HEK293 (cell line): ENCODE results near the gene ASMTL.

Experiments used
- MEIS1 ChIP-seq: sonication (generic); formaldehyde crosslinking; IDR thresholded peaks from 2 replicates; pipeline ENCODE4 v1.8.1; 2022; ENCODE audit warnings: missing genetic modification reagents, mild to moderate bottlenecking, borderline replicate concordance
- ZBTB1 ChIP-seq: fragments of 450-650 bp; formaldehyde crosslinking; IDR thresholded peaks from 2 replicates; pipeline ENCODE4 v1.5.1; 2016; ENCODE audit warnings: missing biosample characterization, missing genetic modification characterization
- ZBTB21 ChIP-seq: fragments of 450-650 bp; formaldehyde crosslinking; IDR thresholded peaks from 2 replicates; pipeline ENCODE4 v1.5.1; 2017; ENCODE audit warnings: missing biosample characterization, missing genetic modification characterization
- ZNF138 ChIP-seq: fragments of 450-650 bp; formaldehyde crosslinking; IDR thresholded peaks from 2 replicates; pipeline ENCODE4 v1.5.1; 2016; ENCODE audit warnings: missing biosample characterization, missing genetic modification characterization, borderline replicate concordance
- ZNF223 ChIP-seq: fragments of 450-650 bp; formaldehyde crosslinking; IDR thresholded peaks from 2 replicates; pipeline ENCODE4 v1.5.1; 2016; ENCODE audit warnings: missing biosample characterization, missing genetic modification characterization
- ZNF274 ChIP-seq, 2 experiments: fragments of 200-500 bp in 1 of 2; fragments of 450-650 bp in 1 of 2; sonication (Bioruptor generic) in 1 of 2; formaldehyde crosslinking in 1 of 2; IDR thresholded peaks; 2 replicates each; pipeline versions ENCODE4 v1.5.1 to v1.6.1; 2014 to 2016; ENCODE audit warnings: borderline replicate concordance in 1 of 2, inconsistent platforms in 1 of 2, low read length in 1 of 2, missing biosample characterization in 1 of 2, missing genetic modification characterization in 1 of 2
- ZNF704 ChIP-seq: fragments of 450-650 bp; formaldehyde crosslinking; IDR thresholded peaks from 2 replicates; pipeline ENCODE4 v1.5.1; 2016; ENCODE audit warnings: missing biosample characterization, missing genetic modification characterization
- ZSCAN16 ChIP-seq: fragments of 450-650 bp; formaldehyde crosslinking; IDR thresholded peaks from 2 replicates; pipeline ENCODE4 v1.5.1; 2016; ENCODE audit warnings: missing biosample characterization, missing genetic modification characterization
- ZSCAN30 ChIP-seq: fragments of 450-650 bp; IDR thresholded peaks from 2 replicates; pipeline ENCODE4 v1.5.1; 2018; ENCODE audit warnings: missing biosample characterization, mild to moderate bottlenecking, missing genetic modification characterization, moderate library complexity
- TF ChIP-seq, protein P1 (sequence below): fragments of 450-650 bp; formaldehyde crosslinking; IDR thresholded peaks from 2 replicates; pipeline ENCODE4 v1.5.1; 2016; ENCODE audit warnings: missing biosample characterization, missing genetic modification characterization
- TF ChIP-seq, protein P2 (sequence below): fragments of 450-650 bp; formaldehyde crosslinking; IDR thresholded peaks from 2 replicates; pipeline ENCODE4 v1.5.1; 2016; ENCODE audit warnings: missing biosample characterization, missing genetic modification characterization
- TF ChIP-seq, protein P3 (sequence below): fragments of 450-650 bp; formaldehyde crosslinking; IDR thresholded peaks from 2 replicates; pipeline ENCODE4 v1.5.1; 2016; ENCODE audit warnings: missing biosample characterization, missing genetic modification characterization

GRCh38 chrX:1492421-1493012 lies 39.8 kb upstream of the ASMTL start:
- TF ChIP-seq, protein P1, sequence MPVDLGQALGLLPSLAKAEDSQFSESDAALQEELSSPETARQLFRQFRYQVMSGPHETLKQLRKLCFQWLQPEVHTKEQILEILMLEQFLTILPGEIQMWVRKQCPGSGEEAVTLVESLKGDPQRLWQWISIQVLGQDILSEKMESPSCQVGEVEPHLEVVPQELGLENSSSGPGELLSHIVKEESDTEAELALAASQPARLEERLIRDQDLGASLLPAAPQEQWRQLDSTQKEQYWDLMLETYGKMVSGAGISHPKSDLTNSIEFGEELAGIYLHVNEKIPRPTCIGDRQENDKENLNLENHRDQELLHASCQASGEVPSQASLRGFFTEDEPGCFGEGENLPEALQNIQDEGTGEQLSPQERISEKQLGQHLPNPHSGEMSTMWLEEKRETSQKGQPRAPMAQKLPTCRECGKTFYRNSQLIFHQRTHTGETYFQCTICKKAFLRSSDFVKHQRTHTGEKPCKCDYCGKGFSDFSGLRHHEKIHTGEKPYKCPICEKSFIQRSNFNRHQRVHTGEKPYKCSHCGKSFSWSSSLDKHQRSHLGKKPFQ (tag by site-specific recombination) = no peak
- TF ChIP-seq, protein P2, sequence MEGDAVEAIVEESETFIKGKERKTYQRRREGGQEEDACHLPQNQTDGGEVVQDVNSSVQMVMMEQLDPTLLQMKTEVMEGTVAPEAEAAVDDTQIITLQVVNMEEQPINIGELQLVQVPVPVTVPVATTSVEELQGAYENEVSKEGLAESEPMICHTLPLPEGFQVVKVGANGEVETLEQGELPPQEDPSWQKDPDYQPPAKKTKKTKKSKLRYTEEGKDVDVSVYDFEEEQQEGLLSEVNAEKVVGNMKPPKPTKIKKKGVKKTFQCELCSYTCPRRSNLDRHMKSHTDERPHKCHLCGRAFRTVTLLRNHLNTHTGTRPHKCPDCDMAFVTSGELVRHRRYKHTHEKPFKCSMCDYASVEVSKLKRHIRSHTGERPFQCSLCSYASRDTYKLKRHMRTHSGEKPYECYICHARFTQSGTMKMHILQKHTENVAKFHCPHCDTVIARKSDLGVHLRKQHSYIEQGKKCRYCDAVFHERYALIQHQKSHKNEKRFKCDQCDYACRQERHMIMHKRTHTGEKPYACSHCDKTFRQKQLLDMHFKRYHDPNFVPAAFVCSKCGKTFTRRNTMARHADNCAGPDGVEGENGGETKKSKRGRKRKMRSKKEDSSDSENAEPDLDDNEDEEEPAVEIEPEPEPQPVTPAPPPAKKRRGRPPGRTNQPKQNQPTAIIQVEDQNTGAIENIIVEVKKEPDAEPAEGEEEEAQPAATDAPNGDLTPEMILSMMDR = no peak
- TF ChIP-seq ZSCAN16 (tag by site-specific recombination) (no peak), MEIS1 (CRISPR knock-in tag) (no peak), ZBTB21 (tag by site-specific recombination) (no peak), ZNF138 (no peak), ZNF704 (tag by site-specific recombination) (no peak), ZNF274 (IDR thresholded peaks at IDR 0.05; ENCODE audit: low read length) (no peak), ZNF274 (tag by site-specific recombination; IDR thresholded peaks at IDR 0.05; ENCODE audit: borderline replicate concordance) (no peak), ZBTB1 (tag by site-specific recombination) (no peak), ZSCAN30 (tag by site-specific recombination) (no peak), ZNF223 (tag by site-specific recombination) (no peak)
- TF ChIP-seq, protein P3, sequence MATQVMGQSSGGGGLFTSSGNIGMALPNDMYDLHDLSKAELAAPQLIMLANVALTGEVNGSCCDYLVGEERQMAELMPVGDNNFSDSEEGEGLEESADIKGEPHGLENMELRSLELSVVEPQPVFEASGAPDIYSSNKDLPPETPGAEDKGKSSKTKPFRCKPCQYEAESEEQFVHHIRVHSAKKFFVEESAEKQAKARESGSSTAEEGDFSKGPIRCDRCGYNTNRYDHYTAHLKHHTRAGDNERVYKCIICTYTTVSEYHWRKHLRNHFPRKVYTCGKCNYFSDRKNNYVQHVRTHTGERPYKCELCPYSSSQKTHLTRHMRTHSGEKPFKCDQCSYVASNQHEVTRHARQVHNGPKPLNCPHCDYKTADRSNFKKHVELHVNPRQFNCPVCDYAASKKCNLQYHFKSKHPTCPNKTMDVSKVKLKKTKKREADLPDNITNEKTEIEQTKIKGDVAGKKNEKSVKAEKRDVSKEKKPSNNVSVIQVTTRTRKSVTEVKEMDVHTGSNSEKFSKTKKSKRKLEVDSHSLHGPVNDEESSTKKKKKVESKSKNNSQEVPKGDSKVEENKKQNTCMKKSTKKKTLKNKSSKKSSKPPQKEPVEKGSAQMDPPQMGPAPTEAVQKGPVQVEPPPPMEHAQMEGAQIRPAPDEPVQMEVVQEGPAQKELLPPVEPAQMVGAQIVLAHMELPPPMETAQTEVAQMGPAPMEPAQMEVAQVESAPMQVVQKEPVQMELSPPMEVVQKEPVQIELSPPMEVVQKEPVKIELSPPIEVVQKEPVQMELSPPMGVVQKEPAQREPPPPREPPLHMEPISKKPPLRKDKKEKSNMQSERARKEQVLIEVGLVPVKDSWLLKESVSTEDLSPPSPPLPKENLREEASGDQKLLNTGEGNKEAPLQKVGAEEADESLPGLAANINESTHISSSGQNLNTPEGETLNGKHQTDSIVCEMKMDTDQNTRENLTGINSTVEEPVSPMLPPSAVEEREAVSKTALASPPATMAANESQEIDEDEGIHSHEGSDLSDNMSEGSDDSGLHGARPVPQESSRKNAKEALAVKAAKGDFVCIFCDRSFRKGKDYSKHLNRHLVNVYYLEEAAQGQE (tag by site-specific recombination) = no peak
